ENCODE data around the gene ASB8. TPM values are rescaled to one million over a fixed set of nuclear protein-coding genes. Genes with fewer than 3 reads are reported as not detected.
"Not testable (repeated sequence)": the region's sequence is repeated elsewhere in the genome, so short reads cannot be mapped to it uniquely, and the experiment has no call there.

The ASB8 gene
- total and polyA plus RNA-seq, 2 experiments from 2014 or later = 47.9 to 53.0 TPM

DNA sequence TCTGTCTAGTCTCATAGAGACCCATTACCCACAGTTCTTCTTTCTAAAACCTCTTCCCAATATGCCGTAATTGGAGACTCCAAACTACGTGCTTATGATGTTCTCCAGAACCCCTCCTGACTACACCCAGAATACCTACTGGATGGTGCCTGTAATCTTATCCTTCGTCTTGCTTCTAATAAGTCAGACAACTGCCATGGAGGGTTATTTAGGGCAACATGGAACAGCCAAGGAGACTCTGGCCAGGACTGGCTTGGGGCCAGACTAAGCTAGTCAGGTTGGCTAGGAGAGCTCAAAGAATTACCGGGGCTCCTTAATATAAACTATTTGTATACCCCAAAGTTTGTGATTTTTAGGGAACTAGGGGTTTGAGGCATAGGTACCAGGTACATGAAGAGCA lies 31.3 kb downstream of the ASB8 start:
- Histone ChIP-seq H3K36me3 (peaks cover 34% of the 10 kb centered on the region), H3K27ac (peak overlapping the region; percentile 85)

DNA sequence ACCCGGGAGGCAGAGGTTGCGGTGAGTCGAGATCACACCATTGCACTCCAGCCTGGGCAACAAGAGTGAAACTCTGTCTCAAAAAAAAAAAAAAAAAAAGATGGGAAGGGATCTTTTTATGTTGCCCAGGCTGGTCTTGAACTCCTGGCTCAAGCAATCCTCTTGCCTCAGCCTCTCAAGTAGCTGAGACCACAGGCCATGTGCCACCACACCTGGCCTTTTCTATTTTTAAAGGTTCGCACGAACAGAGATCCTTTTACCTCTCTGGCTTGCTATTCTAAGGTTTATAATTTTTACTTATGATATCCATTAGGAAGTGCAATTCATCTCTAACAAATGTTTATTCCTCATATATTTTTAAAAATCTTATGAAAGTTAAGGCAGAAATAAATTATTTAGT lies 31.8 kb downstream of the ASB8 start:
- not testable (repeated sequence) for H3K4me3 ChIP-seq; DNase-seq (ENCODE audit: low read depth in 1 of 2, low spot score in 1 of 2); H3K27me3 ChIP-seq; H3K9me3 ChIP-seq (ENCODE audit: low read depth)
- Histone ChIP-seq H3K36me3 (peaks cover 30% of the 10 kb centered on the region), H3K4me1 (ENCODE audit: low read depth) (peaks cover 44% of the 10 kb centered on the region), H3K27ac (peak overlapping the region; percentile 85)

More for the DNA sequence above, 31.3 kb downstream of the ASB8 start:
- TF ChIP-seq, protein P1, sequence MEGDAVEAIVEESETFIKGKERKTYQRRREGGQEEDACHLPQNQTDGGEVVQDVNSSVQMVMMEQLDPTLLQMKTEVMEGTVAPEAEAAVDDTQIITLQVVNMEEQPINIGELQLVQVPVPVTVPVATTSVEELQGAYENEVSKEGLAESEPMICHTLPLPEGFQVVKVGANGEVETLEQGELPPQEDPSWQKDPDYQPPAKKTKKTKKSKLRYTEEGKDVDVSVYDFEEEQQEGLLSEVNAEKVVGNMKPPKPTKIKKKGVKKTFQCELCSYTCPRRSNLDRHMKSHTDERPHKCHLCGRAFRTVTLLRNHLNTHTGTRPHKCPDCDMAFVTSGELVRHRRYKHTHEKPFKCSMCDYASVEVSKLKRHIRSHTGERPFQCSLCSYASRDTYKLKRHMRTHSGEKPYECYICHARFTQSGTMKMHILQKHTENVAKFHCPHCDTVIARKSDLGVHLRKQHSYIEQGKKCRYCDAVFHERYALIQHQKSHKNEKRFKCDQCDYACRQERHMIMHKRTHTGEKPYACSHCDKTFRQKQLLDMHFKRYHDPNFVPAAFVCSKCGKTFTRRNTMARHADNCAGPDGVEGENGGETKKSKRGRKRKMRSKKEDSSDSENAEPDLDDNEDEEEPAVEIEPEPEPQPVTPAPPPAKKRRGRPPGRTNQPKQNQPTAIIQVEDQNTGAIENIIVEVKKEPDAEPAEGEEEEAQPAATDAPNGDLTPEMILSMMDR (IDR thresholded peaks at IDR 0.05; ENCODE audit: low read depth, low read length) = no peak
- H3K27me3 ChIP-seq = no peaks in the 10 kb centered on the region
- DNase-seq (ENCODE audit: low read depth in 1 of 2, low spot score in 1 of 2) = peak in 1 of 2 donors; percentile 85
- H3K9me3 ChIP-seq (ENCODE audit: low read depth) = no peaks in the 10 kb centered on the region
- no peak overlapping the region for H3K4me3 ChIP-seq
- H3K4me1 ChIP-seq (ENCODE audit: low read depth) = peaks cover 41% of the 10 kb centered on the region

DNA sequence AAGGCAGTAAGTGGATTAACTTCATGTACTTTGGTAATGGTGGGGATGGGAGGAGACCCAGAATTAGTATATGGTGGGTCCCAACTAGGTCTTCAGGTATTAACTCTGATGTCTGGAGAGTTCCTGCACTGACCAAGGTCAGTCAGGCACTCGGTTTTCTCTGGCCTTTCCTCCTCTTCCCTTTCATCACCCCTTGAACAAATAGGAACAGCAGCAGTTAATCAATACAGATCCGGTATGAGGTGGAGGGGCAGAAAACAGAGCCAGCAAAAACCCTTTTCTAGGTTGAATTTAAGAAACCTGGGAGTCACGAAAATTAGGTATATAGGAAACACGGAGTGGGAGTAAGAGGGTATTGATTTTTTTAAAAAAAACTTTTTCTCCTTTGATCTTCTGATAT lies 34.1 kb downstream of the ASB8 start:
- Histone ChIP-seq H3K36me3 (peaks cover 12% of the 10 kb centered on the region), H3K9me3 (ENCODE audit: low read depth) (no peaks in the 10 kb centered on the region), H3K4me1 (ENCODE audit: low read depth) (peaks cover 55% of the 10 kb centered on the region), H3K27ac (no peak overlapping the region), H3K27me3 (no peaks in the 10 kb centered on the region), H3K4me3 (no peak overlapping the region)
- TF ChIP-seq, protein P1 (IDR thresholded peaks at IDR 0.05; ENCODE audit: low read depth, low read length) = no peak
- no peak for DNase-seq (ENCODE audit: low read depth in 1 of 2, low spot score in 1 of 2)

DNA sequence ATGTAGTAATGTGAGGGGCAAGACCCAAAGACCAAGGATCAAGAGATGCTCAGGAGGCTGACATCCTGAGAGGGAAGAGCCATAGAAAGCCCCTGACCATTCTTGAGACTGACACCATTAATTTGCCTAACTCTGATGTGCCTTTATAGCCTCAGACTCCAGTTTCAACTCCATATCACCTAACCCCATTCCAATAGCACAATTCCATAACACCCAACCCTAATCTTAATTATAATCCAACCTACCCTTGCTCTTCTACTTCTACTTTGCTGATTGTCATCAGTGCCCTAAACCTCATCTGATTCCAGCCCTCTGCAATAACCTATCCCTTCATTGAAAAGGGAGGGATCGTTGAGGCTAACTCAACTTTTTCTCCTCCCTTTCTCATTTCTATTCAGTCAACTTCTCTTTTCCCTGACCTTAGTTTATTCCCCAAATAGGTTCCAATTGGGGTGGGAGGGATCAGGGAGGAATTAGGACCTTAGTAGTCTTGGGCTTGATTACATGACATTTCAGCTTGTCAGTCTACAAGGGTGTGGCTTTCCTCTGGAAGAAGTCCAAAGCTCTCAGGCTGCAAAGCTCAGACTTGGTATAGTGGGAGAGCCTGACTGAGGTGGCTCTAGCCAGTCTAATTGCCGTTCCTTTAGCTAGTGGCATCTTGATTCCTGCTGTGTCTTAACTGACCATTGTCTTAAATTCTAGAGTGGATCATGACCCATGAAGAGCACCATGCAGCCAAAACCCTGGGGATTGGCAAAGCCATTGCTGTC lies 35.1 kb downstream of the ASB8 start:
- no peaks in the 10 kb centered on the region for H3K9me3 ChIP-seq (ENCODE audit: low read depth)
- no peak overlapping the region for H3K4me3 ChIP-seq
- TF ChIP-seq, protein P1 (IDR thresholded peaks at IDR 0.05; ENCODE audit: low read depth, low read length) = no peak
- no peak overlapping the region for H3K27ac ChIP-seq
- H3K36me3 ChIP-seq = peaks cover 7% of the 10 kb centered on the region
- no peak for DNase-seq (ENCODE audit: low read depth in 1 of 2, low spot score in 1 of 2)
- H3K4me1 ChIP-seq (ENCODE audit: low read depth) = peaks cover 52% of the 10 kb centered on the region
- no peaks in the 10 kb centered on the region for H3K27me3 ChIP-seq

DNA sequence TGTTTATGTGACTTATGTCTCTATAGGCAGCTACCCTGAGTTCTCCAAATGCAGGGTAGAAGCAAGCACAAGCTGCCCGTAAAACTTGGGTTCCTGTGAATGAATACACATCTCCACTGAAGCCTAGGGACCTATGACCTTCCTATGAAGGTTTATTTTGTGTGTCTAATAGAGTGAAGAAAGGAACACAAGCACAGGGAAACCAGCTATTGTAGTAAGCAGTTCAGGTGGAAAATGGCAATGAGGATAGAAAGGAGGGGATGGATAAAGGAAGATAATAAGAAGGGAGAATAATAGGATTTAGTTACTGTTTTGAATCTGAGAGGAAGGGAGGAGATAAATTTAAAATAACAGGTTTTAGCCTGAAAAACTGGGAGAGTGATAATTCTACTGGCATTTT lies 35.8 kb downstream of the ASB8 start:
- TF ChIP-seq, protein P1 (IDR thresholded peaks at IDR 0.05; ENCODE audit: low read depth, low read length) = no peak
- Histone ChIP-seq H3K4me3 (no peak overlapping the region), H3K27me3 (no peaks in the 10 kb centered on the region), H3K36me3 (peaks cover 5% of the 10 kb centered on the region), H3K27ac (no peak overlapping the region), H3K9me3 (ENCODE audit: low read depth) (no peaks in the 10 kb centered on the region), H3K4me1 (ENCODE audit: low read depth) (peaks cover 45% of the 10 kb centered on the region)
- DNase-seq (ENCODE audit: low read depth in 1 of 2, low spot score in 1 of 2) = no peak

DNA sequence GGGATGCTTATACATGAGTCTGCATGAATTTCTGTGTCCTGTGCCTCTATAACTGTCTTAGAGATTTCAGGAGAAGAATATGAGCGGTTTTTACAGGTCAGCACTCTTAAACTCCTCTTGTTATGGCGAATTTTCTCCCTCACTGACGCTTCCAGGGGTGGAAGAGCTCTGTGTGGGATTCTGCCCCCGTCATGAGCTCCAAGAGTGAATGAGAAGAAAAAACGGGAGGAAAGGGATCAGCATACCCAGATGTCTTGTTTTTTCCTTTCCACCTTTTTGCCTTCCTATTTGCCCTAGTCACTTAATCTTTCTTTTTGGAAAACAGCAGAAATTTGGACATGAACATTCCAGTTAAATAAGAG lies 37.5 kb downstream of the ASB8 start:
- TF ChIP-seq, protein P1 (IDR thresholded peaks at IDR 0.05; ENCODE audit: low read depth, low read length) = no peak
- Histone ChIP-seq H3K4me3 (peak overlapping the region; percentile 81), H3K27ac (peak overlapping the region; percentile 94), H3K9me3 (ENCODE audit: low read depth) (no peaks in the 10 kb centered on the region), H3K4me1 (ENCODE audit: low read depth) (peaks cover 29% of the 10 kb centered on the region), H3K27me3 (no peaks in the 10 kb centered on the region), H3K36me3 (peaks cover 5% of the 10 kb centered on the region)
- peak in 1 of 2 donors; percentile 34 for DNase-seq (ENCODE audit: low read depth in 1 of 2, low spot score in 1 of 2)
